HepG2 (cell line): ENCODE measurements around the gene FITM1. TPM values are rescaled to one million over a fixed set of nuclear protein-coding genes. Genes with fewer than 3 reads are reported as not detected.
A peak's percentile ranks its signal among the peaks of the same experiment; 100 is the strongest.

Experiments
- ARID3A ChIP-seq: IDR thresholded peaks from 2 replicates; pipeline ENCODE4 v1.6.1; 2012; ENCODE audit warnings: low read depth, low read length, improper control_type of control experiment
- DPF2 ChIP-seq: sonication (generic); formaldehyde crosslinking; IDR thresholded peaks from 2 replicates; pipeline ENCODE4 v1.4.0; 2020; ENCODE audit warnings: mild to moderate bottlenecking, low read depth, missing genetic modification reagents, borderline replicate concordance
- FOSL1 ChIP-seq: sonication (generic); formaldehyde crosslinking; IDR thresholded peaks from 2 replicates; pipeline ENCODE4 v1.9.0; 2021; ENCODE audit warnings: missing genetic modification reagents, borderline replicate concordance
- IKZF5 ChIP-seq: IDR thresholded peaks from 2 replicates; pipeline ENCODE4 v1.6.1; 2018; ENCODE audit warnings: missing genetic modification reagents, mild to moderate bottlenecking, missing compliant biosample characterization
- KIAA2018 ChIP-seq: sonication (generic); formaldehyde crosslinking; IDR thresholded peaks from 2 replicates; pipeline ENCODE4 v1.5.0; 2020; ENCODE audit warnings: mild to moderate bottlenecking, missing genetic modification reagents, borderline replicate concordance
- PCBP2 ChIP-seq: fragments of 200-400 bp; formaldehyde crosslinking; optimal IDR thresholded peaks from 2 replicates; pipeline ENCODE3; 2018; ENCODE audit warnings: low read length, low read depth; ENCODE audit not compliant: poor library complexity, severe bottlenecking
- TOPORS ChIP-seq: sonication (generic); formaldehyde crosslinking; IDR thresholded peaks from 2 replicates; pipeline ENCODE4 v1.8.0; 2023; ENCODE audit warnings: mild to moderate bottlenecking, missing genetic modification reagents
- ZFYVE20 ChIP-seq: sonication (generic); formaldehyde crosslinking; IDR thresholded peaks from 2 replicates; pipeline ENCODE4 v1.8.0; 2023; ENCODE audit warnings: low read depth, mild to moderate bottlenecking, moderate library complexity, missing genetic modification reagents, borderline replicate concordance
- ZNF607 ChIP-seq: sonication (generic); formaldehyde crosslinking; IDR thresholded peaks from 2 replicates; pipeline ENCODE4 v1.5.1; 2020; ENCODE audit warnings: missing genetic modification reagents, mild to moderate bottlenecking, borderline replicate concordance
- ZNF609 ChIP-seq: sonication (generic); formaldehyde crosslinking; IDR thresholded peaks from 2 replicates; pipeline ENCODE4 v1.4.0; 2020; ENCODE audit warnings: mild to moderate bottlenecking, missing genetic modification reagents, borderline replicate concordance
- polyA plus RNA-seq, 8 experiments: library from polyadenylated mRNA; depleted of rRNA in 3 of 8; stranded (reverse) in 7 of 8; unstranded in 1 of 8; fragments of >200 nt; fragmentation: Illumina TruSeq in 4 of 8; extraction: Trizol in 4 of 8; gene quantifications; 2 replicates each; pipeline versions ENCODE4 v1.2.1 to v1.2.3, GENCODE V29; 2011 to 2016; ENCODE audit warnings: low read depth in 4 of 8, missing spikeins in 1 of 8, mixed read lengths in 1 of 8; ENCODE audit not compliant: insufficient read depth in 1 of 8
- total RNA-seq, 5 experiments: library from RNA; depleted of rRNA; stranded (reverse); fragments of >200 nt; fragmentation: Illumina TruSeq; extraction: Trizol; gene quantifications; 2 replicates each; pipeline ENCODE4 v1.2.3, GENCODE V29; 2016; ENCODE audit warnings: low read depth in 1 of 5

Gene FITM1
- total and polyA plus RNA-seq, 2 of the 13 experiments (the other 11 are each of a cell fraction or from before 2014, with no cell fraction given), result 2.7 to 5.8 TPM

- 0 out of 2 replicates have a peak, but pooled peaks have one; percentile 21 for TF ChIP-seq TOPORS (CRISPR knock-in tag)
- no peak for TF ChIP-seq ZNF609 (CRISPR knock-in tag)
- TF ChIP-seq DPF2 (CRISPR knock-in tag), result no peak
- peak; percentile 31 for TF ChIP-seq PCBP2
- no peak for TF ChIP-seq ZNF607 (CRISPR knock-in tag)
- no peak for TF ChIP-seq KIAA2018 (CRISPR knock-in tag)
- TF ChIP-seq ZFYVE20 (CRISPR knock-in tag), result no peak
- TF ChIP-seq ARID3A, result no peak
- 0 out of 2 replicates have a peak, but pooled peaks have one; percentile 4 for TF ChIP-seq IKZF5
- no peak for TF ChIP-seq FOSL1 (CRISPR knock-in tag)
Measured at GRCh38 chr14:24137529-24138395, 7.3 kb downstream of the FITM1 start (continued).
